GM18517 (cell line): ENCODE results near the gene TCF4.

Experiments used
- ATAC-seq: cut with Tn5 transposase; IDR thresholded peaks from one replicate; pipeline ENCODE4 v1.9.1; 2021; ENCODE audit warnings: mild to moderate bottlenecking, moderate library complexity; ENCODE audit not compliant: unreplicated experiment

The TCF4 gene

GRCh38 chr18:55398858-55399257, 189.1 kb downstream of the TCF4 start:
- no peak for ATAC-seq

DNA sequence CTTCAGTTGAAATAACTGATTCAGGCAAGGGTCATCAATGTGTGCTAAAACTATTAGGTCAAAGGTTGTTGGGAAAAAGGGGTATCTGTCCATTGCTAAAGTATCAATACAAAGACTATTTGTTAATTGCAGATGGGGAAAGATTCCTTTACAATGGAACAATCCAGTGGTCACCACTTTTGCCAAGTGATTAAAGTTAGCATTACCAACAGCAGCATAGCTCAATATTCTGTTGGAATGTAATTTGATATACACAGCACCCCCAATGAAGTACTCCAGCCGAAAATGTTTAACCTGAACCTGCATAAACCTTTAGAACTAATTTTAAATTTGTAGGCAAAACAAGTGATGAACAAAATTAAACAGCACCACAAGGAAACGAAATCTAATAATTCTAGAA, 191.0 kb downstream of the TCF4 start:
- no peak for ATAC-seq

DNA sequence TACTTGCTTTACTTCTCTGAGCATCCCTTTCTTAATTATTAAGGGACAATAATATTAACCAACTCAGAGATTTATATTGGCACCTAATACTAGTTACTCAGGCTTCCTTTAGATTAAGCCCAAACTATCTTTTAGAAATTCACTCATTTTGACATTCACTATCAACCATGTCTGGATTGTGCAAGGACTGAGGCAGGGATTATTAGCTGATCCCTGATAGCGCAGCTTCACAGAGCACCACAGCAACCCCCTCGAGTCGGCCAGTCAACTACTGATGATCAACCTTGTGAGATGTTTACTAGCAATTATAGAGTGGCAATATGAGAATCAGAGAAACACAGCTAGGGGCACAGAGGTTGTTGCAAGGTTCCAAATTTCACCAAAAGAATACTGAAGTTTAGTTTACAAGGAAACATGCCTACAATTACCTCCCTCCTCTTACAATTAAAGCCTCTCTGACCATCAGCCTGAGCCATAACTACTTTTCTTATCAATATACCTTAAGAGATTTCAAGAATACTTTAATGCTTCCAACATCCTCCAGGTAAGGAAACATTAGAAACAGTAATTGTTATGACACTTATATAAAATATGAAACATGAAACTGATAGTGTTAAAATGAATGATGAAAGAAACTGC, 191.6 kb downstream of the TCF4 start:
- ATAC-seq: no peak

DNA sequence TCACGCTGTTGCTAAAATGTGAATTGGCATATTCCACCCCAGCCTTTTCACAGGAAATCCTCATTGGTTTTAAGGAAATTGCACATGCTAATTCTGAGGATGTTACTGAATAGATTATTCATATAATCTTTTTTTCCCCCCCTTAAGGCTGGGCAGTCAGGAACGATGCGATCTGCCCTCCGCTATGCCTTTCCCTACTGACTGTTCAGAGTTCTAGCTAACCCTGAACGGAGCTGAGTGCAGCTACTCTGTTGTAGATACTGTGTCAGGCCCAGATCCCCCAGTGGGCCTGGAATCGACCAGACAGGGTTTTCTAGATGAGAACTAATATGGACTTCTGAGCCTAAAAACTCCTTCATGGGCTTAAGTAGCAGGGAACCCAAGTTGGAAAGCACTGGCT, 192.2 kb downstream of the TCF4 start:
- no peak for ATAC-seq

GRCh38 chr18:55390898-55391297, 197.1 kb downstream of the TCF4 start:
- ATAC-seq: no peak

DNA sequence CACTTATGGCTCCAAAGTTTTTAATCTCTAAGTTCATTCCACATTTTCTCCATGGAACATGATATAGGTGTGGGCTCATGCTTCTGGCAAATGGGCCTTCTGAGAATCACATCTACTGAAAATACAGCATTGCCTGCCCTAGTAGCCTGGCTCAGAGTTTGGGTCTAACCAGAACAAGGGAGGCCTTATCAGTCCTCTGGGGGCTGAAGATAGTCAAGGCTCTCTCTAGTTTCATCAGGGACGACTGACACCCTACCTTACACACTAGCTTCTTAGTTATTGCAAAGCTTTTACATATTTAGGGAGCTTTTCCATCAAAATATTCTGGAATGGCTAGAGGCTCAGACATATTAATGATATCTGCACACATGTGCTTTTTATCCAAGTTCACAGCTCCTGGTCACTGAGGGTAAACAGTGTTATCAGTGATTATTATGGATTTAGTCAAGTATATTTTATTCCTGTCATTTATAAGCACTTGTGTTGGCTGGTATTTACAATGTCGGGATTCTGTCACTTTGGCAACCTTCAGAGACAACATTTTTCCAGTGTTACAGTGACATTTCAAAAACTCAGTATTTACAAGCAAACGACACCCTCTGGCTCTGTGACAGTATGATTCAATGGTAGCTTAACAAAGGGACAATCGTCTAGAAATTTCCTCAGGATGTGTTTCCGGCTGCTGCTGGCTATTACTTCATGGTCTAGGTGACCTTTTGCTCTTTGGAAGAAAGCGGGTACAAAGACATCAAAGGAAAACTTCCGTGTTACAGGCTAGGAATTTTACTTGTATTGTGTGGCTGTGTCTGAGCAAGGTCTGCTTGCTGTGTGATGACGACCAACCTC, 200.6 kb downstream of the TCF4 start:
- no peak for ATAC-seq

- ATAC-seq: no peak
Measured at GRCh38 chr18:55386545-55386944, 201.4 kb downstream of the TCF4 start.

- no peak for ATAC-seq
Measured at GRCh38 chr18:55385770-55386169, 202.2 kb downstream of the TCF4 start.

DNA sequence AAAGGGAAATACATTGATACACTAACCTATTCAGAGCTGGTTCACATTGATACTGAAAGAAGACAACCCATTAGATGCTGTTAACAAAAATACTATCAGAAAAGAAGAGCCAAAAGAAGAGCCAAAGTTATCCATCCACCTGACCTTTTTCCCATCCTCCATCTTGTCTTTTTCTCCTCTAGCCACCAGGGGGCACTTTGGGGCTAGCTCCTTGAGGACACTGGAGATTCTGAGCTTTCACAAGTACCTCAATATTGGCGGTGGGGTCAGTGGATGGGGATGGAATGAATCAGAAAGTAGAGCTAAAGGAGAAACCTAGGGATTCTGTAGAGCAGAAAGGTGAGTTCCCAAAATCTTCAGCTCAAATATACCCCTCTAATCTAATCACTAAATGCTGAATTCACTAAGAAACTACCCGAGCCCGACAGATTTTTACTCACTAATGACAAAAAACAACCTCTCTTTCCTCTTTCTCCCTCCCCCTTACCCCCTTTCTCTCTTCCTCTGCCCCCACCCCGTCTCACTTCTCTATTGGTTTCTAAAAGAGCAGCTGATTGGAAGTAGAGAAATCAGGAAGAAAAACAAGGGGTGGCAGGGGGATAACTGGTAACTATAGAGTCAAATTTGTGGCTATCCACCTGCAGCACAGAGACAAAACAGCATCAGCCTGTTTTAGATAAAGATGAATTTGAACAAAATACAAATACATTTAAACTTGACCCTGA, 203.3 kb downstream of the TCF4 start:
- ATAC-seq: no peak

DNA sequence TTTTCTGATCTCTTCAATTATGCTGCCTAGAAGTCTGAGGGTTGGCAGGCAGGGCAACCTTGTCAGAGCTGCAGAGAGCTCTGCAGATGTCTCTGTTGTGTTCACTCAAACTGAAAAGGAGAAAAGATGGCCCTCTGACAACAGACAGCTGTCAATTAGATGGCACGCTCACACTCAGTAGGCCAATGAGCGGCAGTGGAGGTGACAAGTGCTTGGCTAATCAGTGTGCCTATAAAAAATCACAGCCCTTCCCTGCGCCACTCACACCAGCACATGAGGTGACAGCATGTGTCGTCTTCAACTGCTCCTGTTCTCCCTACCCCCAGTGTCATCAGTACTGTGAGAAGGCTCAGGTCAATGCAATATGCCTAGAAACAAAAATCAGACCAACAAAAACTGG, 203.9 kb downstream of the TCF4 start:
- no peak for ATAC-seq

DNA sequence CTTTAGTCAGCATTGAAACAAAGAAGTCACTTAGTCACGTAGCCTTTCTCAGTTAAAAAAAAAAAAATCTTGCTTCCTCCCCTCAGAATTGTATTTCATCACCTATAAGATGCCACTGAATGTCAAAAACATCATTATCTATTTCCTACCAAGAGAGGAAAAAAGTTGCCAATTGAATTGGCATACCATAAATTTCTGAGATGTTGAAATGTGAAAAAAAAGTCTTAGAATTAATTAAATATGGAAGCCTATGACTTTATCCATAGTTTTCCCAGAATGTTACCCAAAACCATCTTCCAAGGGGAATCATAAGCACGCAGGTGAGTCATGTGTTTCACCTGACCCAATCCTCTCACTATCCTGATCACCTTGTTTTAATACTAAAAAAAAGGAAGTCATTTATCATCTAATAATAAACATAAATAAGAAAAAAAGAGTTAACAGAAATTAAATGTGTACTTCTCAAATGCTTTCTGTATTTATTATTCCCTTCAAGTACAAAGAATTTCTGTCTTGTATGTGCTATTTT, 205.7 kb downstream of the TCF4 start:
- ATAC-seq: no peak

DNA sequence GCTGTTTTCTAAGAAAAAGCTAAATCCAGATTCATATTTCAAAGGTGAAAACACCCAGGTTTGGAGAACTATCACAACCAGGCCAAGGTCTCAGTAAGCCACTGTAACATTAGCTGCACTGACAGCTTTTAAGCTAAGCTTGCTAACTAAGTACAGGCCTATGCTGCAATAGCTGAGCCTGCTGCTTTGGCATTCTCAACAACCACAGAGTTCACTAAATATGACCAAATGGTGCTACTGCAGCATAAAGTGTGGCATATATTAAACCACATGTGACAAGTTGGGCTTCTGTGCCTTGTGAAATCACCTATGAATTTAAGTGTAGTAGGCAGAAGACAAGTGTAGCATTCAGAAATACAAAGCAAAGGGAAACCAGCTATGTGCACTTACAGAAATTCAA, 206.7 kb downstream of the TCF4 start:
- no peak for ATAC-seq

- ATAC-seq: no peak
Measured at GRCh38 chr18:55380589-55380988, 207.4 kb downstream of the TCF4 start.

- peak; percentile 97 for ATAC-seq
Measured at GRCh38 chr18:55376387-55376786, 211.6 kb downstream of the TCF4 start.

DNA sequence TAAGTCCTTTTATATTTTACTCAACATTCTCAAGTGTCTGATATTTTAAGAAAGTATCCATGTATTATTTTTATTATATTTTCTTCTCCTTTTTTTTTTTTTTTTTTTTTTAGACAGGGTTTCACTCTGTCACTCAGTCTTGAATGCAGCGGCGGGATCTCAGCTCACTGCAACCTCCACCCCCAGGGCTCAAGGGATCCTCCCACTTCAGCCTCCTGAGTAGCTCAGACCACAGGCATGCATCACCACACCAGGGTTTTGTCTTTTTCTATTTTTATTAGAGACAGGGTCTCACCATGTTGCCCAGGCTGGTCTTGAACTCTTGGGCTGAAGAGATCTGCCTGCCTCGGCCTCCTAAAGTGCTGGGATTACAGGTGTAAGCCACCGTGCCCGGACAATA, 212.1 kb downstream of the TCF4 start:
- ATAC-seq: no peak

GRCh38 chr18:55374741-55375140, 213.3 kb downstream of the TCF4 start:
- no peak for ATAC-seq

- no peak for ATAC-seq
Measured at GRCh38 chr18:55372209-55372608, 215.8 kb downstream of the TCF4 start.

DNA sequence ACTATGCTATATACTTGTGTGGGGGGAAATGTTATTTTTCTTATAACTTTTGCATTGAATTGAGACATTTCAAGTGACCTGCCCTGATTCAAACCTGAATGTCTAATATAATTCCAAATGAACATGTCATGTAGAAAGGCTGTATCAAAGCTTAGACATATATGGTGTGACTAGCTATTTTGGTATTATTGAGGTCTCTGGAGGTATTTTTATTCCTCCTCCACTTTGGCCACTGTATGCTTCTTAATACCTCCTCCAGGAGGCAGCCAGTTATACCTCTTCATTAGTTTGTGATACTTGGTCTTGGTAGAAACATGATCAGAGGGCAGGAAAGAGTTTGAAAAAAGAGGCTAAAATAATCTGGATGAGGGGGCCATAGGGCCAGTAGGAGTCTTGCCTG, 217.1 kb downstream of the TCF4 start:
- no peak for ATAC-seq

- no peak for ATAC-seq
Measured at GRCh38 chr18:55369346-55369745, 218.6 kb downstream of the TCF4 start.

- no peak for ATAC-seq
Measured at GRCh38 chr18:55365342-55365741, 222.7 kb downstream of the TCF4 start.

DNA sequence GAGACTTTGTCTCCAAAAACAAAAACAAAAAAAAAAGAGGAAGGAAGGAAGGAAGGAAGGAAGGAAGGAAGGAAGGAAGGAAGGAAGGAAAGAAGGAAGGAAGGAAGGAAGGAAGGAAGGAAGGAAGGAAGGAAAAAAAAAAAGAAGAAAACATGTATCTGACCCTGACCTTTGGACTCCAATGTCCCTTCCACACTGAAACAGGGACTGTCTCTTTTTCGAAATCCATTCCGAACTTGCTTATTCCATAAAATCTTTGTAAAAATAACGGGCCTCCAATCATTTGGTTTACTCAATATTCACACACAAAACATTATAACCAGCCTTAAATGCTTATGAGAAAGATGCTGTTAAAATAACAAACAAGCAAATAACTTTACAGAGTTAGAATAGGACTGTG, 225.7 kb downstream of the TCF4 start:
- ATAC-seq: no peak
